GM13976 (cell line): ENCODE results near the gene CDYL.
A peak's percentile ranks its signal among the peaks of the same experiment; 100 is the strongest.

Experiments
- DNase-seq: peaks from one replicate; pipeline ENCODE4 v3.0.0; 2012; ENCODE audit warnings: low spot score
- CTCF ChIP-seq: IDR thresholded peaks from 2 replicates; pipeline ENCODE4 v1.5.1; 2012; ENCODE audit warnings: borderline replicate concordance, mild to moderate bottlenecking; ENCODE audit not compliant: insufficient read depth; ENCODE audit errors: extremely low read depth, missing control alignments, control extremely low read depth
- in situ Hi-C: fragments of 300-500 bp; cut with MboI; formaldehyde crosslinking; loops from one replicate; pipeline ENCODE4 v1.12.0; 2022; ENCODE audit warnings: low sequenced_read_pairs, mixed read lengths, inconsistent platforms; ENCODE audit not compliant: unreplicated experiment

The CDYL gene

GRCh38 chr6:4941782-4942672 is 165.8 kb downstream of the CDYL start:
- no peak for TF ChIP-seq CTCF
- in situ Hi-C loops: no loop called here
- peak; percentile 61 for DNase-seq

GRCh38 chr6:4942673-4943009 is 166.4 kb downstream of the CDYL start:
- TF ChIP-seq CTCF: no peak
- in situ Hi-C loops: no loop called here
- no peak for DNase-seq

GRCh38 chr6:4943716-4944115 is 167.5 kb downstream of the CDYL start:
- no peak for DNase-seq
- no peak for TF ChIP-seq CTCF
- in situ Hi-C loops: no loop called here

GRCh38 chr6:4944325-4944724 is 168.1 kb downstream of the CDYL start:
- in situ Hi-C loops: no loop called here
- TF ChIP-seq CTCF: no peak

GRCh38 chr6:4946521-4946920 is 170.3 kb downstream of the CDYL start:
- in situ Hi-C loops: no loop called here
- DNase-seq: no peak
- TF ChIP-seq CTCF: no peak

More at GRCh38 chr6:4944325-4944724, 168.1 kb downstream of the CDYL start:
- DNase-seq: no peak

GRCh38 chr6:4947716-4948115 is 171.5 kb downstream of the CDYL start:
- TF ChIP-seq CTCF: no peak
- DNase-seq: no peak
- in situ Hi-C loops: no loop called here
